IPS-18c (cell line): ENCODE results near the gene TRIM7.
A peak's percentile ranks its signal among the peaks of the same experiment; 100 is the strongest.
"Not testable (repeated sequence)": the region's sequence is repeated elsewhere in the genome, so short reads cannot be mapped to it uniquely, and the experiment has no call there.

ENCODE experiments used
- H3K4me3 ChIP-seq: 2 replicates; pipeline ENCODE4 v1.7.0; 2013; ENCODE audit warnings: low read depth, mild to moderate bottlenecking, low read length, moderate library complexity; ENCODE audit not compliant: insufficient read depth
- H3K9me3 ChIP-seq: one replicate; pipeline ENCODE4 v1.6.1; 2013; ENCODE audit warnings: mild to moderate bottlenecking, low read length, moderate library complexity; ENCODE audit not compliant: control insufficient read depth, insufficient read depth

Gene TRIM7

DNA sequence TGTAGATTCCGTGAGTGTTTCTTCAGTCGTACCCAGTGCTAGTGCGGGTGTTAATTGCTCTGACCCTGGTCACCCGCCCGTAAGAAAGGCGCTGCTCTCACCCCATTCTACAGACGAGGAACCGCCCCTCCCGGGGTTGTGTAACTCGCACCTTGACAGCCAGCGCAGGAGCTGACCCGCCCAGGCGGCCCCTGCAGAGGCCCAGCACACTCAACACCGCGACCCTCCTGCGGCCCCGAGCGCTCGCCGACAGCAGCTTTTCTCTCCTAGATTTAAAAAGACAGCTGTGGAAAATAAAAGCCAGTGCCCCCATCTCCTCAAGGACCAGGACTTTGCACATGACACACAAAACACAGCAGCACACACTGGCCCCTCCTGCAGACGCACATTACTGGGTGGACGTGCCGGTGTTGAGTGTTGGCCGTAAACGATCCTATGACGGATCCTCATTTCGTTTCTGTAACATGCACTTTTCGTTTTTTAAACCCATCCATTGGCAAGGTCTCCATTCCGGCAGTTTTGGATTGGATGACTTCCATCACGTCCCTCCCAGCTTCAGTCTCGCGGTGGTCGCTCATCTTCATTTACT lies 34.7 kb downstream of the TRIM7 start:
- Histone ChIP-seq H3K9me3 (peaks cover 2% of the 10 kb centered on the region), H3K4me3 (peak overlapping the region; percentile 37)

DNA sequence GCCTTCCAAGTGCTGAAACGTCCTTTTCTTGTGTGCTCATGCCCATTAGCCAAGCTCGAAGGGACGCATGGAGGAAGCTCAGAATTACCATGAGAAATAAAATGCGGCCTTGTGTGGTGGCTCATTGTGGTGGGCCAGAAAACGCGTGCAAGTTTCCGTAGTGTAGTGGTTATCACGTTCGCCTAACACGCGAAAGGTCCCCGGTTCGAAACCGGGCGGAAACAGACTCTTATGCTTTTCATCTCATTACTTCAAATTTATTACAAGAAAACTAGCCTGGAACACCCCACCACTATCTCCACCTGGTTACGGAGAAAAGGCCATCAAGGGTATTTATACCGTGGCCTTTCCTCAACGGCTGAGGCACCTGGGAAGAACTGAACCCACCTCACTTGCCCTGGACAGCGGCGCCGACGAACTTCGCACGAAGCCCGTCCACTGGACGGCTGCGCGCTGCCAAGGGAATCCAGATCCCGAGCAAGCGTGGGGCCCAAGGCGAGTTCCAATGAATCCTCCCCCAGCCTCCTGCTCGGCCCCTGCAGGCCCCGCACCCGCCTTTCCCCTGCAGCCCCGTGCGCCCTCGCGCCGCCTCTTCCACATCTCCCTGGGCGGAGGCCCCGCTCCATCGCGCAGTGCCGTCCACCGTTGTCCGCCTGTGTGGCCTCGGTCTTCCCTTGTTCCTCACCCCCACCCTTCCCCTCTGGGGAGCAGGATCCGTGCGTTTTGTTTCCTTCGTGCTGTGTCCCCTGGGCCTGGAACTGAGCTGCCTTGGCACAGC lies 35.3 kb downstream of the TRIM7 start:
- not testable (repeated sequence) for H3K9me3 ChIP-seq
- peak overlapping the region; percentile 37; the same call in 1 of the 2 replicates for H3K4me3 ChIP-seq

DNA sequence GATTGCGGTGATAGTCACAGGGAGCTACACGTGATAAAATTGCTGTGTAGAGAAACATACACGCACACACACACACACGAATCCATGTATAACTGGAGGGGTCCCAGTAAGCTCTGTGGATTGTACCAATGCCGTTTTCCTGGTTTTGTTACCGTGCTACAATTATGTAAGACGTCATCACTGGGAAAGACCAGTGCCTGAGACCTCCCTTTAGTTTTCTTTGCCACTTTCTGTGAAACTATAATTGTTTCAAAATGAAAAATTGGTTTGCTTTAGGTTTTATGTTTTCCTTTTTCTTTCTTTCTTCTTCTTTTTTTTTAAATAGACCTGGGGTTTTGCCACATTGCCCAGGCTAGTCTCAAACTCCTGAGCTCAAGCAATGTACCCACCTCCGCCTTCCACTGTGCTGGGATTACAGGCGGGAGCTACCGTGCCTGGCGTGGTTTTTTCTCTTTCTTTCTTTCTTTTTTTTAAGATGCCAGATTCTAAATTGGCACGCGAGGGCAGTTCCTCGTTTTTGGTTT lies 36.3 kb downstream of the TRIM7 start:
- Histone ChIP-seq H3K9me3 (no peaks in the 10 kb centered on the region), H3K4me3 (peak overlapping the region; percentile 9; the same call in 1 of the 2 replicates)

DNA sequence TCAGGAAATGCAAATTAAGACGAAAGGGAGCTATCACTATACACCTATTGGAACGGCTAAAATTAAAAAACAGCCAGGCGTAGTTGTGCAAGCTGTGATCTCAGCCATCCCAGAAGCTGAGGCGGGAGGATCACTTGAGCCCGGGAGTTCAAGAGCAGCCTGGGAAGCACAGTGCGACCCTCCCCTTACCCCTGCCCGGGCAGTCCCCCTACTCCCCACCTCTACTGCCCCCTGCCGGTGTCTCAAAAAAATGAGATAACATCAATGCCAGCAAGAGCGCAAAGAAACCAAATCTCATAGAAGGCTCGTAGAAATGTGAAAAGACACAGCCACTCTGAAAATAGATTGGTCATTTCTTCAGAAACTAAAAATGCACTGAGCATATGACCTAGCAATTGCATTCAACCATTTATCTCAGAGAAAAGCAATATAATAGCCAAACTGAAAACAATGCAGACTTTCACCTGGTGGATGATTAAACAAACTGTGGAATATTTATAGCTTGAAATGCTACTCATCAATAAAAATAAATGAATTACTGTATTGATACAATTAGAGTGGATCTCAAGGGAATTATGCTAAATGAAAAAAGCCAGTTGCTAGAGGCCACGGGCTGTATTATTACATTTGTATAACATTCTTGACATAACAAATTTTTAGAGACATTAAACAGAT lies 37.0 kb downstream of the TRIM7 start:
- no peaks in the 10 kb centered on the region for H3K9me3 ChIP-seq
- H3K4me3 ChIP-seq, result no peak overlapping the region

- Histone ChIP-seq H3K9me3 (no peaks in the 10 kb centered on the region), H3K4me3 (no peak overlapping the region)
Measured at GRCh38 chr5:181166812-181167733, 37.9 kb downstream of the TRIM7 start.

DNA sequence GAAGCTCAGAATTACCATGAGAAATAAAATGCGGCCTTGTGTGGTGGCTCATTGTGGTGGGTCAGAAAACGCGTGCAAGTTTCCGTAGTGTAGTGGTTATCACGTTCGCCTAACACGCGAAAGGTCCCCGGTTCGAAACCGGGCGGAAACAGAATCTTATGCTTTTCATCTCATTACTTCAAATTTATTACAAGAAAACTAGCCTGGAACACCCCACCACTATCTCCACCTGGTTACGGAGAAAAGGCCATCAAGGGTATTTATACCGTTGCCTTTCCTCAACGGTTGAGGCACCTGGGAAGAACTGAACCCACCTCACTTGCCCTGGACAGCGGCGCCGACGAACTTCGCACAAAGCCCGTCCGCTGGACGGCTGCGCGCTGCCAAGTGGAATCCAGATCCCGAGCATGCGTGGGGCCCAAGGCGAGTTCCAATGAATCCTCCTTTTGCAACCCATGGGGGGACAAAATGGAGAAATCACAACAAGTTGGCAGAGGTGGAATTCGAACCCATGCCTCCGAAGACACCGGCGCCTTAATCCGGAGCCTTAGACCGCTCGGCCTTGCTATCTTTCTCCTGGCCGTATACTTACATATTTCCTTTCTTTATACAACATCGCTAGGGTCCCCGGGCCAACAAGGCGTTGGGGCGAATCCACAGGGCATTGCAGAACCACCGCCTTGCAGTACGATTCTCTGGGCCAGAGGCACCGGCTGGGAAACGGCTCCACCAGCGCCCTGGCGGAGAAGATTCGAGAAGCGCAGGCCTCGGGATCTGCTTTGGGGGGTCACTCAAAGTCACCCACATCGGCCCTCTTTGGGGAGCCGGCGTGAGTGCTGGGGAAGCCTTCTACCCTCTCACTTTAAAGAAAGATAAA lies 40.7 kb downstream of the TRIM7 start:
- Histone ChIP-seq H3K4me3 (no peak overlapping the region; the same call in 1 of the 2 replicates), H3K9me3 (no peaks in the 10 kb centered on the region)

DNA sequence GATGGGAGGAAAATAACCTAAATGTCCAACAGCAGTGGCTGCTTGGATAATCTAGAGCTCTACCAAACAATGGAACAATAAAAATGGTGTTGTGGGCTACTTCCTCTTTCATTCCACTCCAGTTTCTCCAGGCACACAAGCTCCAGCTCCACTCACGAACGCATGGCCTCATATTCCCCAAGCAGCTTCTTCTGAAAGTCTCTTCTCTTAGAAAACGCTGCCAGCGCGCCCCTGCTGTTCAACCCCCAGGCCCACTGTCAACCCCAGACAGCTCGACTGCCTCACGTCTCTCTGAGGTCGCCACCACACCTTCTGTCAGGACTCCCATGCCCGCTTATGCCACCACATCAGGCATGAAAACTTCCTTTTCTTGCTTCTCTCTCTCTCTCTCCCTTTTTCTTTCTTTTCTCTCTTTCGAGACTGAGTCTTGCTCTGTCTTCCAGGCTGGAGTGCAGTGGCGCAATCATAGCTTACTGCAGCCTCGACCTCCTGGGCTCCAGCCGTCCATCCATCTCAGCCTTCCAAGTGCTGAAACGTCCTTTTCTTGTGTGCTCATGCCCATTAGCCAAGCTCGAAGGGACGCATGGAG lies 41.4 kb downstream of the TRIM7 start:
- no peaks in the 10 kb centered on the region for H3K9me3 ChIP-seq
- peak overlapping the region; percentile 53 for H3K4me3 ChIP-seq

GRCh38 chr5:181161534-181162175 lies 43.3 kb downstream of the TRIM7 start:
- H3K9me3 ChIP-seq, result no peaks in the 10 kb centered on the region
- H3K4me3 ChIP-seq, result peak overlapping the region; percentile 26; the same call in 1 of the 2 replicates

DNA sequence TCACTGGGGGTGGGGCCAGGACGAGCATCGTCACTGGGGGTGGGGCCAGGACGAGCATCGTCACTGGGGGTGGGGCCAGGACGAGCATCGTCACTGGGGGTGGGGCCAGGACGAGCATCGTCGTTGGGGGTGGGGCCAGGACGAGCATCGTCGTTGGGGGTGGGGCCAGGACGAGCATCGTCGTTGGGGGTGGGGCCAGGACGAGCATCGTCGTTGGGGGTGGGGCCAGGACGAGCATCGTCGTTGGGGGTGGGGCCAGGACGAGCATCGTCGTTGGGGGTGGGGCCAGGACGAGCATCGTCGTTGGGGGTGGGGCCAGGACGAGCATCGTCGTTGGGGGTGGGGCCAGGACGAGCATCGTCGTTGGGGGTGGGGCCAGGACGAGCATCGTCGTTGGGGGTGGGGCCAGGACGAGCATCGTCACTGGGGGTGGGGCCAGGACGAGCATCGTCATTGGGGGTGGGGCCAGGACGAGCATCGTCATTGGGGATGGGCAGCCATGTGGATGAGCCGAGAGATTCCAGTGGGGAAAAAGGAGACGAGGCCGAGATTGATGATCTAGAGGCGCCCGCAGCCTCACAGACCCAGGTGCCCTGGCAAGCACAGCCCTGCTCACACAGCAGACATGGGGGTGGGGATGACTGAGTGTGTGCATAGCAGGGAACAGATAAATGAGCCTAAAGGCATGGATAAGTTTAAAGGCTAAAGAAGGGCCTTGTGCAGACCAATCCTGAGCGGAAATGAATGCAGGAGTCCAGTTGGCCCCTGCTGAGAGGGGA lies 44.1 kb downstream of the TRIM7 start:
- peak overlapping the region; percentile 26; the same call in 1 of the 2 replicates for H3K4me3 ChIP-seq
- H3K9me3 ChIP-seq, result not testable (repeated sequence)

- no peaks in the 10 kb centered on the region for H3K9me3 ChIP-seq
- H3K4me3 ChIP-seq, result peak overlapping the region; percentile 53; the same call in 1 of the 2 replicates
Measured at GRCh38 chr5:181160152-181160754, 44.7 kb downstream of the TRIM7 start.

GRCh38 chr5:181159286-181160151 lies 45.5 kb downstream of the TRIM7 start:
- Histone ChIP-seq H3K9me3 (no peaks in the 10 kb centered on the region), H3K4me3 (no peak overlapping the region)

DNA sequence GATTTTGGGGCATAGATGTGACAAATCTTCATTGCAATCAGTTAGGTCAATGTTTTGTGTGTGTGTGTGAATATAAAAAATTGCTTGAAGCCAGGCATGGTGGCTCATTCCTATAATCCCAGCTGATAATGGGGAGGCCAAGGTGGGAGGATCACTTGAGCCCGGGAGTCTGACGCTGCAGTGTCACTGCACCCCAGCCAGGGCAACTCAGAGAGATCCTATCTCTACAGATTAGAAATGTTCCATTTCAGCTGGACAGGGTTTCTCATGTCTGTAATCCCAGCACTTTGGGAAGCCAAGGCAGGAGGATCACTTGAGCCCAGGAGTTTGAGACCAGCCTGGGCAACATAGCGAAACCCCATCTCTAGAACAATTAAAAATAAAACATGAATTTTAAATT lies 46.1 kb downstream of the TRIM7 start:
- Histone ChIP-seq H3K4me3 (no peak overlapping the region), H3K9me3 (no peaks in the 10 kb centered on the region)

GRCh38 chr5:181156758-181157157 lies 48.2 kb downstream of the TRIM7 start:
- Histone ChIP-seq H3K9me3 (no peaks in the 10 kb centered on the region), H3K4me3 (no peak overlapping the region)

- Histone ChIP-seq H3K4me3 (no peak overlapping the region), H3K9me3 (no peaks in the 10 kb centered on the region)
Measured at GRCh38 chr5:181153814-181154213, 51.2 kb downstream of the TRIM7 start.
